Neutrophil (primary cell): ENCODE results near the gene BMP5.

Source experiments
- H3K27ac ChIP-seq: fragments of 200-600 bp; sonication (generic); 2 replicates; pipeline ENCODE4 v1.5.1; 2016; ENCODE audit warnings: mild to moderate bottlenecking, moderate library complexity
- H3K27me3 ChIP-seq: fragments of 200-600 bp; sonication (generic); 2 replicates; pipeline ENCODE4 v1.6.0; 2016; ENCODE audit warnings: mild to moderate bottlenecking
- H3K36me3 ChIP-seq: fragments of 200-600 bp; sonication (generic); 2 replicates; pipeline ENCODE4 v1.5.1; 2017
- H3K4me1 ChIP-seq, 2 experiments: fragments of 200-600 bp in 1 of 2; sonication (generic) in 1 of 2; 1 replicate in 1 of 2; 2 replicates in 1 of 2; pipeline versions ENCODE4 v1.5.1 to v1.6.1; 2013 to 2016; ENCODE audit warnings: low read depth in 1 of 2, low read length in 1 of 2, mild to moderate bottlenecking in 1 of 2, moderate library complexity in 1 of 2; ENCODE audit not compliant: control insufficient read depth in 1 of 2, insufficient read depth in 1 of 2
- H3K4me3 ChIP-seq, 2 experiments: fragments of 200-600 bp in 1 of 2; sonication (generic) in 1 of 2; 1 replicate in 1 of 2; 2 replicates in 1 of 2; pipeline ENCODE4 v1.5.1; 2013 to 2016; ENCODE audit warnings: low read depth in 1 of 2, low read length in 1 of 2, mild to moderate bottlenecking in 1 of 2, moderate library complexity in 1 of 2
- H3K9me3 ChIP-seq: fragments of 200-600 bp; sonication (generic); 2 replicates; pipeline ENCODE4 v1.5.1; 2016
- TF ChIP-seq, protein P1 (sequence below): fragments of 200-600 bp; sonication (generic); IDR thresholded peaks from 2 replicates; pipeline ENCODE4 v1.5.1; 2016; ENCODE audit warnings: antibody characterized with exemption

BMP5 gene

DNA sequence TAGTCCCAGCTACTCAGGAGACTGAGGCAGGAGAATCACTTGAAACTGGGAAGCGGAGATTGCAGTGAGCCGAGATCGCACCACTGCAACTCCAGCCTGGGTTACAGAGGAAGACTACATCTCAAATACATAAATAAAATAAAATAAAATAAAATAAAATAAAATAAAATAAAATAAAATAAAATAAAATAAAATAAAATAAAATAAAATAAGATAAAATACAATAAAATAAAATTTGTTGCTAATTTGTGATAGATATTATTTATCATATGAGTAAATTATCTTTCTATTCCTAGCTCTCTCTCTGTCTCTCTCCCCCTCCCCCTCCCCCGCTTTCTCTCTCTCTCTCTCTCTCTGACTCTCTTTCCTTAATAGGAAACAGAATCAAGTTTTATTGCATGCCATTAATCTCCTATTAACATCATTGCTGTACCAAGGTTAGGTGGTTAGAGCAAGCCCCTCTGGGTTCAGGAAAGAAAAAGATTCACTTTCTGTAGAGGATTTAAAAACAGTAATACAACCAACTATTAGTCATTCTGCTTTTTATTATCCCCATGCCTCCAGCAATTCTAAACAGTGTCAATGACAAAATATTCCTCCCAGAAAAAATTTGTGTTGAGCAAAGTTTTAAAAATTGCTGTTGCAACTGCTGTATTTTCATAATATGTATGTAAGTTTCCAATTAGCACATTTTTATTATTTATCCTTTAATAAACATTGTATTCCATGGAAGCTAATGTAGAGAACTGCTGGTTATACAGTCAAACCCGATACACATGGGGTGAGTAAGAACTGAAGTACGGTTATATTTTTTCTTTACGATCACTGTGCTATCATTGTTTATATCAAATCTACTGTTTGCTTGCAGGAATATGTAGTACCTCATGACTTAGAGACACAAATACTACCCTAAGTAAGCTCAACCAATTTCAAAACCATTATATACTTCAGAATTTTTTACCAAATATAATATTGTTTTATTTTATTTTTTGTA lies 22.1 kb downstream of the BMP5 start:
- Histone ChIP-seq H3K36me3 (no peaks in the 10 kb centered on the region), H3K4me1 (no peaks in the 10 kb centered on the region), H3K4me3 (no peak overlapping the region), H3K27ac (no peak overlapping the region), H3K27me3 (no peaks in the 10 kb centered on the region), H3K9me3 (no peaks in the 10 kb centered on the region)
- TF ChIP-seq, protein P1, sequence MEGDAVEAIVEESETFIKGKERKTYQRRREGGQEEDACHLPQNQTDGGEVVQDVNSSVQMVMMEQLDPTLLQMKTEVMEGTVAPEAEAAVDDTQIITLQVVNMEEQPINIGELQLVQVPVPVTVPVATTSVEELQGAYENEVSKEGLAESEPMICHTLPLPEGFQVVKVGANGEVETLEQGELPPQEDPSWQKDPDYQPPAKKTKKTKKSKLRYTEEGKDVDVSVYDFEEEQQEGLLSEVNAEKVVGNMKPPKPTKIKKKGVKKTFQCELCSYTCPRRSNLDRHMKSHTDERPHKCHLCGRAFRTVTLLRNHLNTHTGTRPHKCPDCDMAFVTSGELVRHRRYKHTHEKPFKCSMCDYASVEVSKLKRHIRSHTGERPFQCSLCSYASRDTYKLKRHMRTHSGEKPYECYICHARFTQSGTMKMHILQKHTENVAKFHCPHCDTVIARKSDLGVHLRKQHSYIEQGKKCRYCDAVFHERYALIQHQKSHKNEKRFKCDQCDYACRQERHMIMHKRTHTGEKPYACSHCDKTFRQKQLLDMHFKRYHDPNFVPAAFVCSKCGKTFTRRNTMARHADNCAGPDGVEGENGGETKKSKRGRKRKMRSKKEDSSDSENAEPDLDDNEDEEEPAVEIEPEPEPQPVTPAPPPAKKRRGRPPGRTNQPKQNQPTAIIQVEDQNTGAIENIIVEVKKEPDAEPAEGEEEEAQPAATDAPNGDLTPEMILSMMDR, result no peak

DNA sequence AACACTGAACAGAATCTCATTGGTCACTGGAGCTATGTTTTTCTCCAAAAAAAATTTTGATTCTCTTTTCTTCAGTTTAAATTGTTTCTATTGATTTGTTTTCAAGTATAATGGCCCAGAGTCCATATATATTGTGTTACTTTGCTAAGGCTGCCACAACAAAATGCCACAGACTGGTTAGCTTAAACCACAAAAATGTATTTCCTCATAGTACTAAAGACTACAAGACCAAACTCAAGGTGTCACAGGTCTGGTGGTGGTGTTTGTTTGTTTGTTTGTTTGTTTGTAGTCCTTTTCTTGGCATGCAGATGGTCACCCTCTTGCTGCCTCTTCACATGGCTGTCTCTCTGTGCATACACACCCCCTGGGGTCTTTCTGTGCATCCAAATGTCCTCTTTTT lies 34.0 kb downstream of the BMP5 start:
- H3K4me3 ChIP-seq, result no peak overlapping the region
- H3K4me1 ChIP-seq, result no peaks in the 10 kb centered on the region
- H3K27me3 ChIP-seq, result no peaks in the 10 kb centered on the region
- H3K36me3 ChIP-seq, result no peaks in the 10 kb centered on the region
- no peaks in the 10 kb centered on the region for H3K9me3 ChIP-seq
- TF ChIP-seq, protein P1, result no peak
- H3K27ac ChIP-seq, result no peak overlapping the region

DNA sequence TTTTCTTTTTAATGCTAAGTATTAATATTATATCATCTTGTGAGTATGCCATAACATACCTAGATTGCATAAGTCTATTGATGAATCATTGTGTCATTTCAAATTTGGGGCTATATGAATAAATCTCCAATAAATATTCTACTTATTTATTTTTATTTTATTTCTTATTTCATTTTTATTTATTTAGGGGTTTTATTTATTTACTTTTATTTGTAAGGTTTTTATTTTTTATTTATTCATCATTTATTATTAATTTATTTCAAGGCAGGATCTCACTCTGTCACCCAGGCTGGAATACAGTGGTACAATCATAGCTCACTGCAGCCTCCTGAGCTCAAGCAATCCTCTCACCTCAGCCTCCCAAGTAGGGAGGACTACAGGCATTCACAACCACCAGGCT lies 36.3 kb downstream of the BMP5 start:
- H3K27me3 ChIP-seq, result no peaks in the 10 kb centered on the region
- H3K4me1 ChIP-seq, result no peaks in the 10 kb centered on the region
- no peaks in the 10 kb centered on the region for H3K9me3 ChIP-seq
- TF ChIP-seq, protein P1, result no peak
- H3K36me3 ChIP-seq, result no peaks in the 10 kb centered on the region
- H3K27ac ChIP-seq, result no peak overlapping the region
- no peak overlapping the region for H3K4me3 ChIP-seq

DNA sequence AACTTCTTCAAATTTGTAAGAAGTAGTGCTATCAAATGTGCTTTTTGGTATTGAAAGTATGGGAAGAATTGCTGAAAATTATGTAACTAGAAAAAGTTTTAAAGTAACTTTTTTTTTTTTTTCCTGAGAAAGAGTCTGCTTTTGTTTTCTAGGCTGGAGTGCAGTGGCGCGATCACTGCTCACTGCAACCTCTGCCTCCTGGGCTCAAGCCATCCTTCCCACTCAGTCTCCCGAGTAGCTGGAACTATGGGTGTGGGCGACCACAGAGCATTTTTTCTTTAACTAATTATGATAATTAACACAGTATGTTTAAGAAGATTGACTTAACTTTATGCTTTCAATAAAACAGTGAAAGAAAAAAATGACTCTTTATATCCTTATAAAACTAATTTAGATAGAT lies 38.4 kb downstream of the BMP5 start:
- Histone ChIP-seq H3K36me3 (no peaks in the 10 kb centered on the region), H3K27ac (no peak overlapping the region), H3K4me3 (no peak overlapping the region), H3K9me3 (no peaks in the 10 kb centered on the region), H3K4me1 (no peaks in the 10 kb centered on the region), H3K27me3 (no peaks in the 10 kb centered on the region)
- TF ChIP-seq, protein P1, result no peak

DNA sequence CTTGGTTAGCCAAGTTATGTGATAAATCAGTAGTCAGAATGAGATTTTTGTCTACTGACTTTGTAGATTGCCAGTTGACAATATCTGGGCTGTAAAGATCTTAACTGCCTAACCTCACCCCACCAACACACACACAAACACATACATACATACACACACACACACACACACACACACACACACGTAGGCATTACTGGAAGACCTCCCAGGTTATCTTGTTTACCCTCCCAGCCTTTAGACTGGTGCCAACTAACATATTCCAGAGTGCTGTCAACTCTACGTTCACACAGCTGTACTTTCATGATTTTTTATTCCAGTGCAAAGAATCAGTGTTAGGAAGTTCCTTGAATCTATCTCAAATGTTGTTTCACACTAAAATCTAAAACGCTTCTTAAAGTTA lies 38.9 kb downstream of the BMP5 start:
- Histone ChIP-seq H3K27me3 (no peaks in the 10 kb centered on the region), H3K9me3 (no peaks in the 10 kb centered on the region), H3K4me3 (no peak overlapping the region), H3K36me3 (no peaks in the 10 kb centered on the region), H3K4me1 (no peaks in the 10 kb centered on the region), H3K27ac (no peak overlapping the region)
- TF ChIP-seq, protein P1, result no peak
